SK-N-SH treated with all-trans-retinoic acid at 6 μM for 48 hours (cell line): ENCODE results near the gene PIEZO1.

ENCODE experiments used
- PPARA ChIP-seq: fragments of 250-450 bp; sonication (Bioruptor Pico); IDR thresholded peaks from 2 replicates; pipeline ENCODE4 v1.5.0; 2020; ENCODE audit warnings: mild to moderate bottlenecking, borderline replicate concordance
- ZNF565 ChIP-seq: fragments of 450-650 bp; formaldehyde crosslinking; conservative IDR thresholded peaks from 2 replicates; pipeline ENCODE4 v1.5.0; 2020; ENCODE audit warnings: low read depth, mild to moderate bottlenecking, moderate library complexity
- TF ChIP-seq, protein P1 (sequence below): fragments of 250-450 bp; sonication (Bioruptor Pico); IDR thresholded peaks from 2 replicates; pipeline ENCODE4 v1.5.1; 2020; ENCODE audit warnings: low read depth, mild to moderate bottlenecking, moderate library complexity
- TF ChIP-seq, protein P2 (sequence below): fragments of 250-450 bp; sonication (Bioruptor Pico); IDR thresholded peaks from 2 replicates; pipeline ENCODE4 v1.5.0; 2020; ENCODE audit warnings: mild to moderate bottlenecking, moderate library complexity
- TF ChIP-seq, protein P3 (sequence below): fragments of 250-450 bp; sonication (Bioruptor Pico); IDR thresholded peaks from 2 replicates; pipeline ENCODE4 v1.8.0; 2020; ENCODE audit warnings: mild to moderate bottlenecking, moderate library complexity, borderline replicate concordance

DNA sequence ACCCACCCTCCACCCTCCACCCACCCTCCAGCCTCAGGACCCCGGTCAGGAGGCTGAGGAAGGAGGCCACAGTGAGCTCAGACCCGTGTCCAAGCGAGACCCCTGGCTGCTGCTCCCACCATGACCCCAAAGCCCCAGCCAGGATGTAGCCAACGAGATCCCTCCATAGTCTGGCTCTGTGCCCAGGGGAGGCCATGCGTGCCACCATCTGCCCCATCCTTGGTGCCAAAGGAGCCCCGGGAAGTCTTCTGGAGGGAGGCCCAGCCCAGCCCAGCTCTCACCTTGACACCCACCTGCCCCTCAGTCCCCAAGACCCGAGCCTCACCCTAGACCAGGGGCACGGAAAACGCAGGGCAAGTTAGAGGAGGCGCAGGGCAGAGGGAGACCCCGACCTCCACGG lies 34.2 kb downstream of the PIEZO1 start:
- TF ChIP-seq, protein P1, sequence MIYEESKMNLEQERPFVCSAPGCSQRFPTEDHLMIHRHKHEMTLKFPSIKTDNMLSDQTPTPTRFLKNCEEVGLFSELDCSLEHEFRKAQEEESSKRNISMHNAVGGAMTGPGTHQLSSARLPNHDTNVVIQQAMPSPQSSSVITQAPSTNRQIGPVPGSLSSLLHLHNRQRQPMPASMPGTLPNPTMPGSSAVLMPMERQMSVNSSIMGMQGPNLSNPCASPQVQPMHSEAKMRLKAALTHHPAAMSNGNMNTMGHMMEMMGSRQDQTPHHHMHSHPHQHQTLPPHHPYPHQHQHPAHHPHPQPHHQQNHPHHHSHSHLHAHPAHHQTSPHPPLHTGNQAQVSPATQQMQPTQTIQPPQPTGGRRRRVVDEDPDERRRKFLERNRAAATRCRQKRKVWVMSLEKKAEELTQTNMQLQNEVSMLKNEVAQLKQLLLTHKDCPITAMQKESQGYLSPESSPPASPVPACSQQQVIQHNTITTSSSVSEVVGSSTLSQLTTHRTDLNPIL (CRISPR knock-in tag): no peak
- no peak for TF ChIP-seq PPARA (CRISPR knock-in tag)
- TF ChIP-seq, protein P2, sequence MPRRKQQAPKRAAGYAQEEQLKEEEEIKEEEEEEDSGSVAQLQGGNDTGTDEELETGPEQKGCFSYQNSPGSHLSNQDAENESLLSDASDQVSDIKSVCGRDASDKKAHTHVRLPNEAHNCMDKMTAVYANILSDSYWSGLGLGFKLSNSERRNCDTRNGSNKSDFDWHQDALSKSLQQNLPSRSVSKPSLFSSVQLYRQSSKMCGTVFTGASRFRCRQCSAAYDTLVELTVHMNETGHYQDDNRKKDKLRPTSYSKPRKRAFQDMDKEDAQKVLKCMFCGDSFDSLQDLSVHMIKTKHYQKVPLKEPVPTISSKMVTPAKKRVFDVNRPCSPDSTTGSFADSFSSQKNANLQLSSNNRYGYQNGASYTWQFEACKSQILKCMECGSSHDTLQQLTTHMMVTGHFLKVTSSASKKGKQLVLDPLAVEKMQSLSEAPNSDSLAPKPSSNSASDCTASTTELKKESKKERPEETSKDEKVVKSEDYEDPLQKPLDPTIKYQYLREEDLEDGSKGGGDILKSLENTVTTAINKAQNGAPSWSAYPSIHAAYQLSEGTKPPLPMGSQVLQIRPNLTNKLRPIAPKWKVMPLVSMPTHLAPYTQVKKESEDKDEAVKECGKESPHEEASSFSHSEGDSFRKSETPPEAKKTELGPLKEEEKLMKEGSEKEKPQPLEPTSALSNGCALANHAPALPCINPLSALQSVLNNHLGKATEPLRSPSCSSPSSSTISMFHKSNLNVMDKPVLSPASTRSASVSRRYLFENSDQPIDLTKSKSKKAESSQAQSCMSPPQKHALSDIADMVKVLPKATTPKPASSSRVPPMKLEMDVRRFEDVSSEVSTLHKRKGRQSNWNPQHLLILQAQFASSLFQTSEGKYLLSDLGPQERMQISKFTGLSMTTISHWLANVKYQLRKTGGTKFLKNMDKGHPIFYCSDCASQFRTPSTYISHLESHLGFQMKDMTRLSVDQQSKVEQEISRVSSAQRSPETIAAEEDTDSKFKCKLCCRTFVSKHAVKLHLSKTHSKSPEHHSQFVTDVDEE (CRISPR knock-in tag): no peak
- TF ChIP-seq, protein P3, sequence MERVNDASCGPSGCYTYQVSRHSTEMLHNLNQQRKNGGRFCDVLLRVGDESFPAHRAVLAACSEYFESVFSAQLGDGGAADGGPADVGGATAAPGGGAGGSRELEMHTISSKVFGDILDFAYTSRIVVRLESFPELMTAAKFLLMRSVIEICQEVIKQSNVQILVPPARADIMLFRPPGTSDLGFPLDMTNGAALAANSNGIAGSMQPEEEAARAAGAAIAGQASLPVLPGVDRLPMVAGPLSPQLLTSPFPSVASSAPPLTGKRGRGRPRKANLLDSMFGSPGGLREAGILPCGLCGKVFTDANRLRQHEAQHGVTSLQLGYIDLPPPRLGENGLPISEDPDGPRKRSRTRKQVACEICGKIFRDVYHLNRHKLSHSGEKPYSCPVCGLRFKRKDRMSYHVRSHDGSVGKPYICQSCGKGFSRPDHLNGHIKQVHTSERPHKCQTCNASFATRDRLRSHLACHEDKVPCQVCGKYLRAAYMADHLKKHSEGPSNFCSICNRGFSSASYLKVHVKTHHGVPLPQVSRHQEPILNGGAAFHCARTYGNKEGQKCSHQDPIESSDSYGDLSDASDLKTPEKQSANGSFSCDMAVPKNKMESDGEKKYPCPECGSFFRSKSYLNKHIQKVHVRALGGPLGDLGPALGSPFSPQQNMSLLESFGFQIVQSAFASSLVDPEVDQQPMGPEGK (CRISPR knock-in tag): no peak
- TF ChIP-seq ZNF565 (CRISPR knock-in tag): no peak
